Astrocyte (in vitro differentiated cells and primary cell): Measurements from ENCODE around the gene PCCA. TPM values are rescaled to one million over a fixed set of nuclear protein-coding genes. Genes with fewer than 3 reads are reported as not detected.

Experiments
- DNase-seq: peaks from one replicate; pipeline ENCODE4 v3.0.0-alpha.2; 2010; ENCODE audit warnings: low read depth
- FAIRE-seq: peaks from 2 replicates; lab custom pipeline; 2011; peaks lifted over from hg19 to GRCh38; lab: Jason Lieb, UNC
- H2AFZ ChIP-seq: 2 replicates; pipeline ENCODE4 v1.6.0; 2012; ENCODE audit warnings: low read depth, low read length, inconsistent platforms
- H3K27ac ChIP-seq: 2 replicates; pipeline ENCODE4 v1.5.1; 2011; ENCODE audit warnings: low read depth, low read length, inconsistent platforms
- H3K27me3 ChIP-seq: 2 replicates; pipeline ENCODE4 v1.6.0; 2011; ENCODE audit warnings: low read length, inconsistent platforms; ENCODE audit not compliant: insufficient read depth
- H3K36me3 ChIP-seq: 2 replicates; pipeline ENCODE4 v1.5.1; 2011; ENCODE audit warnings: low read length, inconsistent platforms; ENCODE audit not compliant: insufficient read depth
- H3K4me1 ChIP-seq: 2 replicates; pipeline ENCODE4 v1.5.1; 2011; ENCODE audit warnings: low read length, inconsistent platforms; ENCODE audit not compliant: insufficient read depth
- H3K4me2 ChIP-seq: 2 replicates; pipeline ENCODE4 v1.6.0; 2012; ENCODE audit warnings: low read length, inconsistent platforms
- H3K4me3 ChIP-seq: 2 replicates; pipeline ENCODE4 v1.5.1; 2011; ENCODE audit warnings: low read depth, mild to moderate bottlenecking, low read length, inconsistent platforms; ENCODE audit not compliant: insufficient read depth
- H3K79me2 ChIP-seq: 2 replicates; pipeline ENCODE4 v1.6.0; 2012; ENCODE audit warnings: mild to moderate bottlenecking, low read length, inconsistent platforms; ENCODE audit not compliant: insufficient read depth
- H3K9ac ChIP-seq: 2 replicates; pipeline ENCODE4 v1.6.0; 2012; ENCODE audit warnings: mild to moderate bottlenecking, low read length, inconsistent platforms
- H3K9me3 ChIP-seq: 2 replicates; pipeline ENCODE4 v1.5.1; 2012; ENCODE audit warnings: low read depth, mild to moderate bottlenecking, low read length, inconsistent platforms; ENCODE audit not compliant: insufficient read depth
- H4K20me1 ChIP-seq: 2 replicates; pipeline ENCODE4 v1.6.0; 2012; ENCODE audit warnings: low read length, inconsistent platforms; ENCODE audit not compliant: insufficient read depth
- H3K27ac Mint-ChIP-seq: one replicate; pipeline ENCODE4 v1.8.0; 2021; ENCODE audit warnings: mild to moderate bottlenecking, mixed read lengths; ENCODE audit not compliant: unreplicated experiment
- H3K27me3 Mint-ChIP-seq: one replicate; pipeline ENCODE4 v1.8.0; 2021; ENCODE audit warnings: low read depth, mixed read lengths; ENCODE audit not compliant: unreplicated experiment
- H3K36me3 Mint-ChIP-seq: one replicate; pipeline ENCODE4 v1.8.0; 2021; ENCODE audit warnings: low read depth, mixed read lengths; ENCODE audit not compliant: unreplicated experiment
- H3K4me1 Mint-ChIP-seq: one replicate; pipeline ENCODE4 v1.8.0; 2021; ENCODE audit warnings: low read depth, mixed read lengths; ENCODE audit not compliant: unreplicated experiment
- H3K4me3 Mint-ChIP-seq: one replicate; pipeline ENCODE4 v1.8.0; 2021; ENCODE audit warnings: mild to moderate bottlenecking, moderate library complexity, mixed read lengths; ENCODE audit not compliant: unreplicated experiment
- H3K9me3 Mint-ChIP-seq: one replicate; pipeline ENCODE4 v1.8.0; 2021; ENCODE audit warnings: mild to moderate bottlenecking, mixed read lengths; ENCODE audit not compliant: unreplicated experiment
- CTCF ChIP-seq: IDR thresholded peaks from 2 replicates; pipeline ENCODE4 v1.5.1; 2011; ENCODE audit warnings: low read depth, mild to moderate bottlenecking, inconsistent platforms, low read length, moderate library complexity; ENCODE audit not compliant: insufficient read depth
- EZH2 ChIP-seq: IDR thresholded peaks from 2 replicates; pipeline ENCODE4 v1.6.1; 2012; ENCODE audit warnings: mild to moderate bottlenecking, low read length, inconsistent platforms; ENCODE audit not compliant: insufficient read depth
- total RNA-seq: library from RNA; stranded (reverse); gene quantifications from 2 replicates; pipeline ENCODE4 v1.2.1, GENCODE V29; 2021

Gene PCCA
- total RNA-seq, 1 donor from 2014 or later = 13.9 TPM

DNA sequence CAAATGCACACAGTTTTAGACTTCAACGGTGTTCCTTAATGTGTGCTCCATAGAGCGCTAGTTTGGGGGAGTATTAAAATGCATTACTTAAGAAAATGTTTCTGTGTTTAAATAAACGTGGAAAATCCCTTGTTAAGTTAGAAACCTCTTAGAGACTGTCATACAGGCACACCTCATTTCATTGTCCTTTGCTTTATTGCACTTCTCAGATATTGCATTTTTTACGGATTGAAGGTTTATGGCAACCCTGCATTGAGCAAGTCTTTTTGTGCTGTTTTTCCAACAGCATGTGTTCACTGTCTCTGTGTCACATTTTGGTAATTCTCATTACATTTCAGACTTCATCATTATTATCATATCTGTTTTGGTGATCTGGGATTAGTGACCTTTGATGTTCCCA lies 255.7 kb downstream of the PCCA start:
- no peak overlapping the region for H3K9ac ChIP-seq
- FAIRE-seq = no peak
- H3K27me3 Mint-ChIP-seq = no peaks in the 10 kb centered on the region

DNA sequence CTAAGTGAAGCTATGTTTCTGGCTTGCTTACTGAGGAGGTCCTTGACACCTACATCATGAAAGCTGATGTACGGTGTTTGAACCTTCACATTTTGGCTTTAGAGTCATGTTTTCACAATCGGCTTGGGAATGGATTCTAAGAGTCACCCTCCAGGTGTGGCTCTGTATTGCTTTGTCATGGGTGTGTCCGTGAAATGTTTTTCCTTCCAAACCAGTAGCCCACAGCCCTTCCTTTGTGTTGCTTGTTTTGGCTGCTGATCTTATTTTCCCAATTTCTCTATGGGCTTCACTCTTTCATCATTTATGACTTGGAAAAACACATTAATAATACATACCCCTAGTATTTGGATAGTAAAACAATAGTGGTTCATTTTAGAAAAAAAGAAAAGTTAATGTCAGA lies 259.1 kb downstream of the PCCA start:
- no peak overlapping the region for H3K27ac Mint-ChIP-seq

More for the DNA sequence above, 255.7 kb downstream of the PCCA start:
- Histone ChIP-seq H4K20me1 (no peaks in the 10 kb centered on the region), H3K9me3 (no peaks in the 10 kb centered on the region), H2AFZ (no peak overlapping the region), H3K79me2 (no peaks in the 10 kb centered on the region), H3K36me3 (no peaks in the 10 kb centered on the region), H3K27ac (no peak overlapping the region), H3K27me3 (no peaks in the 10 kb centered on the region), H3K4me3 (no peak overlapping the region), H3K4me2 (no peak overlapping the region), H3K4me1 (no peaks in the 10 kb centered on the region)
- no peak for TF ChIP-seq EZH2
- no peak for TF ChIP-seq CTCF
- peaks cover 12% of the 10 kb centered on the region for H3K9me3 Mint-ChIP-seq
- H3K27ac Mint-ChIP-seq = no peak overlapping the region
- peaks cover 20% of the 10 kb centered on the region for H3K36me3 Mint-ChIP-seq
- no peak overlapping the region for H3K4me3 Mint-ChIP-seq
- DNase-seq = no peak
- H3K4me1 Mint-ChIP-seq = no peaks in the 10 kb centered on the region

More for the DNA sequence above, 259.1 kb downstream of the PCCA start:
- H2AFZ ChIP-seq = no peak overlapping the region
- TF ChIP-seq EZH2 = no peak
- no peak for TF ChIP-seq CTCF
- no peak overlapping the region for H3K4me2 ChIP-seq
- Mint-ChIP-seq H3K36me3 (peaks cover 18% of the 10 kb centered on the region), H3K4me3 (no peak overlapping the region), H3K9me3 (peaks cover 12% of the 10 kb centered on the region), H3K27me3 (no peaks in the 10 kb centered on the region), H3K4me1 (no peaks in the 10 kb centered on the region)
- H3K4me3 ChIP-seq = no peak overlapping the region
- H3K9ac ChIP-seq = no peak overlapping the region
- H3K27me3 ChIP-seq = no peaks in the 10 kb centered on the region
- H3K36me3 ChIP-seq = no peaks in the 10 kb centered on the region
- FAIRE-seq (no peak), DNase-seq (peak; percentile 50)
- H3K9me3 ChIP-seq = no peaks in the 10 kb centered on the region
- H3K4me1 ChIP-seq = no peaks in the 10 kb centered on the region
- H3K27ac ChIP-seq = no peak overlapping the region
- H3K79me2 ChIP-seq = no peaks in the 10 kb centered on the region
- H4K20me1 ChIP-seq = no peaks in the 10 kb centered on the region
